ENCODE results near the gene CA10. TPM values are rescaled to one million over a fixed set of nuclear protein-coding genes. Genes with fewer than 3 reads are reported as not detected.

The CA10 gene
- total RNA-seq, 1 donor from 2014 or later: 1.3 TPM

DNA sequence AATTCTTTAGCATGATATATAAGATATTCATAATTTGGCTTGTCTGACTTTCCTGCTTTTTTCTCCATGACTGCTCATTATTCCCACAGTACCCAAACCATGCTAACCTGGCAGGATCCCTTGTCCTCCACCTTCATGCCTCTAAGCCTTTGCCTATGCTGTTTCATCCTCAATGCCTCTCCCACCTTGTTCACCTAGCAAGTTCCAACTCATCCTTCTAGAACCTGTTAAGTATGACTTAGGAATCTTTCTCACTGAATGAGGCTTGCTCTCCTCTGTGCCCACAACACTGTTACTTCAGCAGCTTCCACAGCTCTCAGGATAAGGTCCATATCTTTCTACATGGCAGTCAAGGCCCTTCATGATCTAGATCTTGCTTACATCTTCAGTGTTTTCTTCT lies 34.0 kb downstream of the CA10 start:
- no peak overlapping the region for H3K4me3 Mint-ChIP-seq (ENCODE audit: unreplicated experiment)
- H3K36me3 Mint-ChIP-seq (ENCODE audit: unreplicated experiment): peaks cover 4% of the 10 kb centered on the region
- TF ChIP-seq, protein P1, sequence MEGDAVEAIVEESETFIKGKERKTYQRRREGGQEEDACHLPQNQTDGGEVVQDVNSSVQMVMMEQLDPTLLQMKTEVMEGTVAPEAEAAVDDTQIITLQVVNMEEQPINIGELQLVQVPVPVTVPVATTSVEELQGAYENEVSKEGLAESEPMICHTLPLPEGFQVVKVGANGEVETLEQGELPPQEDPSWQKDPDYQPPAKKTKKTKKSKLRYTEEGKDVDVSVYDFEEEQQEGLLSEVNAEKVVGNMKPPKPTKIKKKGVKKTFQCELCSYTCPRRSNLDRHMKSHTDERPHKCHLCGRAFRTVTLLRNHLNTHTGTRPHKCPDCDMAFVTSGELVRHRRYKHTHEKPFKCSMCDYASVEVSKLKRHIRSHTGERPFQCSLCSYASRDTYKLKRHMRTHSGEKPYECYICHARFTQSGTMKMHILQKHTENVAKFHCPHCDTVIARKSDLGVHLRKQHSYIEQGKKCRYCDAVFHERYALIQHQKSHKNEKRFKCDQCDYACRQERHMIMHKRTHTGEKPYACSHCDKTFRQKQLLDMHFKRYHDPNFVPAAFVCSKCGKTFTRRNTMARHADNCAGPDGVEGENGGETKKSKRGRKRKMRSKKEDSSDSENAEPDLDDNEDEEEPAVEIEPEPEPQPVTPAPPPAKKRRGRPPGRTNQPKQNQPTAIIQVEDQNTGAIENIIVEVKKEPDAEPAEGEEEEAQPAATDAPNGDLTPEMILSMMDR (IDR thresholded peaks at IDR 0.05; ENCODE audit: partially characterized antibody, unreplicated experiment): no peak
- no peaks in the 10 kb centered on the region for H3K27me3 Mint-ChIP-seq (ENCODE audit: unreplicated experiment)
- DNase-seq: no peak
- H3K4me1 Mint-ChIP-seq (ENCODE audit: low read depth, unreplicated experiment): no peaks in the 10 kb centered on the region
- H3K9me3 Mint-ChIP-seq (ENCODE audit: unreplicated experiment): peaks cover 5% of the 10 kb centered on the region
- no peak overlapping the region for H3K27ac Mint-ChIP-seq (ENCODE audit: unreplicated experiment)

DNA sequence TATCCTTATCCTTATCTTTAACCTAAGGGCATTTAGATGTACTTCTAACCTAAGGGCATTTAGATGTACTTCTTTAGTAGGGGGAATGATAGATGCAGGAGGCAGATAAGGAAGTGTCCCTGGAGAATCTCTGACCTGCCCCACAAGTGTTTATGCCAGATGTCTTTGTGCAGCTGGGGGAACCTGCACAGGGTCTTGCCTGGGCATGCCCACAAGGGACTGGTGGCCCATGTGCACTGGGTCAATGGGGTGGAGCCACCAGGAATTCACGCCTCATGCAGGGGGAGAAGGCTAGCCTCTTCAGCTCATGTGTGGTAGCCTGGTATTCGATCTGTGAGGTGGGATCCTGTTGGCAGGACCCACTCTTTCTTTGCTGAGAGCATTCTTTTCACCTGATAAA lies 38.0 kb downstream of the CA10 start:
- DNase-seq: no peak
- Mint-ChIP-seq H3K27ac (ENCODE audit: unreplicated experiment) (no peak overlapping the region), H3K9me3 (ENCODE audit: unreplicated experiment) (peaks cover 3% of the 10 kb centered on the region), H3K4me3 (ENCODE audit: unreplicated experiment) (no peak overlapping the region), H3K27me3 (ENCODE audit: unreplicated experiment) (no peaks in the 10 kb centered on the region), H3K4me1 (ENCODE audit: low read depth, unreplicated experiment) (no peaks in the 10 kb centered on the region), H3K36me3 (ENCODE audit: unreplicated experiment) (peaks cover 5% of the 10 kb centered on the region)
- TF ChIP-seq, protein P1 (IDR thresholded peaks at IDR 0.05; ENCODE audit: partially characterized antibody, unreplicated experiment): no peak

- H3K9me3 Mint-ChIP-seq (ENCODE audit: unreplicated experiment): no peaks in the 10 kb centered on the region
- no peak overlapping the region for H3K4me3 Mint-ChIP-seq (ENCODE audit: unreplicated experiment)
- no peak for DNase-seq
- H3K27ac Mint-ChIP-seq (ENCODE audit: unreplicated experiment): no peak overlapping the region
- no peaks in the 10 kb centered on the region for H3K27me3 Mint-ChIP-seq (ENCODE audit: unreplicated experiment)
- TF ChIP-seq, protein P1 (IDR thresholded peaks at IDR 0.05; ENCODE audit: partially characterized antibody, unreplicated experiment): no peak
- H3K36me3 Mint-ChIP-seq (ENCODE audit: unreplicated experiment): no peaks in the 10 kb centered on the region
- H3K4me1 Mint-ChIP-seq (ENCODE audit: low read depth, unreplicated experiment): peaks cover 3% of the 10 kb centered on the region
Observed at GRCh38 chr17:52110923-52111581, 47.5 kb downstream of the CA10 start.

DNA sequence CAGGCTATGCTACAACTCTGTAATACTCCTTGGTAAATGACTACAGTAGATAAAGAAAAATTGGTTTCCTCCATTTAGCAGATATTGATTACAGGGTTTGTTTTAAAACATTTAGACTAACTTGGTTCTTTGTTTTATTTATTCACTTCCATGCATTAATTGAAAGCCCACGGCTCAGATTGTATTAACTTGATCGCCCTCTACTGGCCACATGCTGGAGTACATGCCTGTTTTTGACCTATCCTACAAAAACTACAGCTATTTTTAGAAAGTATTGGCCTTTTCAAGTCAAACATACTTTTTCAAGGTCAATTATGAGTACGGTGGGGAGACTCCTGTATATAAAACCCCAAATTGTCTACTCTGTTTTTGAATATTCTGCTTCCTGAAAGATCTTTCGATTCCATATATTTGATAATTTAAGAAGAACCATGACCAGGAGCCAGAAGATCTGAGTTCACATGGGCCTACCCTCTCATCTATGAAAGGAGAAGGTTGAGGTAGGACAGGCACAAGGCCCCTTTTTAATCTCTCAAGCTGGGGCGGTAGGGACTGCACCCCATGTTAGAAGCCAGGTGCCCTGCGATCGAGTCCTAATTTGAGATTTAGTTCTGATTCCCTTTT lies 51.8 kb downstream of the CA10 start:
- Mint-ChIP-seq H3K4me3 (ENCODE audit: unreplicated experiment) (no peak overlapping the region), H3K36me3 (ENCODE audit: unreplicated experiment) (no peaks in the 10 kb centered on the region), H3K27ac (ENCODE audit: unreplicated experiment) (no peak overlapping the region), H3K9me3 (ENCODE audit: unreplicated experiment) (no peaks in the 10 kb centered on the region), H3K27me3 (ENCODE audit: unreplicated experiment) (no peaks in the 10 kb centered on the region), H3K4me1 (ENCODE audit: low read depth, unreplicated experiment) (peaks cover 3% of the 10 kb centered on the region)
- DNase-seq: peak; percentile 62
- TF ChIP-seq, protein P1 (IDR thresholded peaks at IDR 0.05; ENCODE audit: partially characterized antibody, unreplicated experiment): peak; percentile 91

GRCh38 chr17:52106072-52106471 lies 52.4 kb downstream of the CA10 start:
- peaks cover 3% of the 10 kb centered on the region for H3K4me1 Mint-ChIP-seq (ENCODE audit: low read depth, unreplicated experiment)
- no peaks in the 10 kb centered on the region for H3K36me3 Mint-ChIP-seq (ENCODE audit: unreplicated experiment)
- no peaks in the 10 kb centered on the region for H3K27me3 Mint-ChIP-seq (ENCODE audit: unreplicated experiment)
- H3K9me3 Mint-ChIP-seq (ENCODE audit: unreplicated experiment): no peaks in the 10 kb centered on the region
- DNase-seq: no peak
- no peak overlapping the region for H3K4me3 Mint-ChIP-seq (ENCODE audit: unreplicated experiment)
- no peak overlapping the region for H3K27ac Mint-ChIP-seq (ENCODE audit: unreplicated experiment)
- TF ChIP-seq, protein P1 (IDR thresholded peaks at IDR 0.05; ENCODE audit: partially characterized antibody, unreplicated experiment): no peak

Data from glutamatergic neuron (in vitro differentiated cells).